C4-2B (cell line): Measurements from ENCODE around the gene COL28A1.

ENCODE experiments used
- CTCF ChIP-seq: fragments of 450-650 bp; conservative IDR thresholded peaks from 2 replicates; pipeline ENCODE4 v1.5.1; 2017; ENCODE audit warnings: mild to moderate bottlenecking
- ZFX ChIP-seq: fragments of 450-650 bp; IDR thresholded peaks from 2 replicates; pipeline ENCODE4 v1.6.1; 2017

- no peak for TF ChIP-seq CTCF
- no peak for TF ChIP-seq ZFX
These were observed 191.1 kb downstream of the COL28A1 start for GRCh38 chr7:7344583-7344982.
